HG03135 (cell line): ENCODE data around the gene SLC22A6.

Source experiments
- ATAC-seq: cut with Tn5 transposase; IDR thresholded peaks from one replicate; pipeline ENCODE4 v1.9.1; 2021; ENCODE audit warnings: mild to moderate bottlenecking, moderate library complexity; ENCODE audit not compliant: unreplicated experiment

The SLC22A6 gene

GRCh38 chr11:62933750-62934495, 50.8 kb downstream of the SLC22A6 start:
- no peak for ATAC-seq

- ATAC-seq, result no peak
These were observed 51.5 kb downstream of the SLC22A6 start for GRCh38 chr11:62933285-62933684.

- ATAC-seq, result no peak
These were observed 53.1 kb downstream of the SLC22A6 start for GRCh38 chr11:62931499-62932278.

GRCh38 chr11:62930666-62931065, 54.1 kb downstream of the SLC22A6 start:
- ATAC-seq, result no peak

GRCh38 chr11:62930157-62930556, 54.6 kb downstream of the SLC22A6 start:
- ATAC-seq, result no peak

- ATAC-seq, result no peak
These were observed 56.8 kb downstream of the SLC22A6 start for GRCh38 chr11:62928011-62928410.

- ATAC-seq, result no peak
These were observed 57.9 kb downstream of the SLC22A6 start for GRCh38 chr11:62926680-62927455.
